ENCODE results near the gene CARD10. TPM values are rescaled to one million over a fixed set of nuclear protein-coding genes. Genes with fewer than 3 reads are reported as not detected.
A peak's percentile ranks its signal among the peaks of the same experiment; 100 is the strongest.
"Not testable (repeated sequence)": the region's sequence is repeated elsewhere in the genome, so short reads cannot be mapped to it uniquely, and the experiment has no call there.

Gene CARD10
- total RNA-seq, 2 experiments from 2014 or later = 0.09 to 0.18 TPM

GRCh38 chr22:37534445-37534844, 15.2 kb upstream of the CARD10 start:
- CTCF ChIA-PET = interaction anchor here (1.0 to 1.7 kb wide), 3 partner anchors 31 to 58 kb away, joined by 3 to 7 read pairs (median 4); no protein-coding TSS in a partner anchor
- Mint-ChIP-seq H3K27me3 (peaks cover 15% of the 10 kb centered on the region), H3K36me3 (ENCODE audit: low read depth) (no peaks in the 10 kb centered on the region), H3K27ac (no peak overlapping the region), H3K9me3 (no peaks in the 10 kb centered on the region), H3K4me3 (no peak overlapping the region), H3K4me1 (ENCODE audit: low read depth) (peaks cover 30% of the 10 kb centered on the region)
- ATAC-seq (no peak), DNase-seq (no peak)
- intact Hi-C loops (cut with micrococcal nuclease) = no loop called here
- POLR2A ChIA-PET = no interaction called here
- no peak for TF ChIP-seq CTCF (IDR thresholded peaks at IDR 0.05)

GRCh38 chr22:37533995-37534394, 14.8 kb upstream of the CARD10 start:
- H3K4me3 Mint-ChIP-seq = no peak overlapping the region
- H3K36me3 Mint-ChIP-seq (ENCODE audit: low read depth) = no peaks in the 10 kb centered on the region
- no peak for TF ChIP-seq CTCF (IDR thresholded peaks at IDR 0.05)
- peaks cover 28% of the 10 kb centered on the region for H3K4me1 Mint-ChIP-seq (ENCODE audit: low read depth)
- ATAC-seq = peak; percentile 49
- peak; percentile 53 for DNase-seq
- no peaks in the 10 kb centered on the region for H3K9me3 Mint-ChIP-seq
- CTCF ChIA-PET = interaction anchor here (0.6 to 1.7 kb wide), 7 partner anchors 31 to 273 kb away, joined by 3 to 7 read pairs (median 3); no protein-coding TSS in a partner anchor
- intact Hi-C loops (cut with micrococcal nuclease) = no loop called here
- peaks cover 12% of the 10 kb centered on the region for H3K27me3 Mint-ChIP-seq
- POLR2A ChIA-PET = no interaction called here
- no peak overlapping the region for H3K27ac Mint-ChIP-seq

- intact Hi-C loops (cut with micrococcal nuclease) = no loop called here
- peak; percentile 49 for ATAC-seq
Observed at GRCh38 chr22:37529652-37530345, 10.6 kb upstream of the CARD10 start.

GRCh38 chr22:37527952-37528351, 8.7 kb upstream of the CARD10 start:
- intact Hi-C loops (cut with micrococcal nuclease); H3K4me3 Mint-ChIP-seq; H3K27ac Mint-ChIP-seq; DNase-seq; H3K9me3 Mint-ChIP-seq; POLR2A ChIA-PET; ATAC-seq; H3K27me3 Mint-ChIP-seq; H3K36me3 Mint-ChIP-seq (ENCODE audit: low read depth): not testable (repeated sequence)
- CTCF ChIA-PET = interaction anchor here (0.9 to 5.7 kb wide), 4 partner anchors 15 to 79 kb away, joined by 3 to 28 read pairs (median 4); no protein-coding TSS in a partner anchor
- peaks cover 12% of the 10 kb centered on the region for H3K4me1 Mint-ChIP-seq (ENCODE audit: low read depth)

More at GRCh38 chr22:37529652-37530345, 10.6 kb upstream of the CARD10 start:
- Mint-ChIP-seq H3K36me3 (ENCODE audit: low read depth) (no peaks in the 10 kb centered on the region), H3K4me3 (no peak overlapping the region), H3K4me1 (ENCODE audit: low read depth) (peaks cover 25% of the 10 kb centered on the region), H3K27ac (no peak overlapping the region), H3K9me3 (no peaks in the 10 kb centered on the region), H3K27me3 (peaks cover 10% of the 10 kb centered on the region)
- DNase-seq = peak; percentile 27
- TF ChIP-seq CTCF (IDR thresholded peaks at IDR 0.05) = no peak
- ChIA-PET POLR2A (no interaction called here), CTCF (interaction anchor here (1.2 to 5.7 kb wide), 4 partner anchors 32 to 77 kb away, joined by 3 to 28 read pairs (median 4); no protein-coding TSS in a partner anchor)

- H3K4me3 Mint-ChIP-seq; H3K27ac Mint-ChIP-seq; POLR2A ChIA-PET; H3K9me3 Mint-ChIP-seq; H3K36me3 Mint-ChIP-seq (ENCODE audit: low read depth); ATAC-seq; DNase-seq; intact Hi-C loops (cut with micrococcal nuclease): not testable (repeated sequence)
- CTCF ChIA-PET = interaction anchor here (1.1 to 5.7 kb wide), 3 partner anchors 34 to 79 kb away, joined by 3 to 28 read pairs (median 6); no protein-coding TSS in a partner anchor
- Mint-ChIP-seq H3K4me1 (ENCODE audit: low read depth) (peaks cover 12% of the 10 kb centered on the region), H3K27me3 (peaks cover 13% of the 10 kb centered on the region)
Observed at GRCh38 chr22:37527081-37527752, 8.0 kb upstream of the CARD10 start.

Measured in activated CD8-positive, alpha-beta T cell treated with anti-CD3 and anti-CD28 coated beads for 36 hours (primary cell).